Choroid plexus epithelial cell (primary cell): Measurements from ENCODE around the gene ATXN2.
"Not testable (repeated sequence)": the region's sequence is repeated elsewhere in the genome, so short reads cannot be mapped to it uniquely, and the experiment has no call there.

Experiments used
- DNase-seq: peaks from one replicate; pipeline ENCODE4 v3.0.0-alpha.2; 2010; ENCODE audit warnings: low read depth
- H3K4me3 ChIP-seq: 2 replicates; pipeline ENCODE4 v1.5.1; 2011; ENCODE audit warnings: low read depth, mild to moderate bottlenecking, control low read depth, low read length, moderate library complexity
- TF ChIP-seq, protein P1 (sequence below): conservative IDR thresholded peaks from 2 replicates; pipeline ENCODE4 v1.5.1; 2011; ENCODE audit warnings: low read depth, mild to moderate bottlenecking, control low read depth, inconsistent platforms, low read length, moderate library complexity

The ATXN2 gene

DNA sequence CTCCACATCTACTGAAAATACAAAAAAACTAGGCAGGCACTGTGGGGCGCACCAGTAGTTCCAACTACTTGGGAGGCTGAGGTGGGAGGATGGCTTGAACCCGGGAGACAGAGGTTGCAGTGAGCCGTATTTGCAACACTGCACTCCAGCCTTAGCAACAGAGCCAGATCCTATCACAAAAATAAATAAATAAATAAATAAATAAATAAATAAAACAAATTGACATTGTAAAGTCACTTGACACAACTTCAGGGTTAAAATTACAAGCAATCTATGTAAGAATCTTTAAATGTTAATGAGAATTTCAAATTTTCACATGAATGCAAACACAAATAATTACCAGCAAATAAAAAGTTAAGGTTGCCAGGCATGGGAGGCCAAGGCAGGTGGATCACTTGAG is 11.1 kb downstream of the ATXN2 start:
- DNase-seq = no peak
- TF ChIP-seq, protein P1, sequence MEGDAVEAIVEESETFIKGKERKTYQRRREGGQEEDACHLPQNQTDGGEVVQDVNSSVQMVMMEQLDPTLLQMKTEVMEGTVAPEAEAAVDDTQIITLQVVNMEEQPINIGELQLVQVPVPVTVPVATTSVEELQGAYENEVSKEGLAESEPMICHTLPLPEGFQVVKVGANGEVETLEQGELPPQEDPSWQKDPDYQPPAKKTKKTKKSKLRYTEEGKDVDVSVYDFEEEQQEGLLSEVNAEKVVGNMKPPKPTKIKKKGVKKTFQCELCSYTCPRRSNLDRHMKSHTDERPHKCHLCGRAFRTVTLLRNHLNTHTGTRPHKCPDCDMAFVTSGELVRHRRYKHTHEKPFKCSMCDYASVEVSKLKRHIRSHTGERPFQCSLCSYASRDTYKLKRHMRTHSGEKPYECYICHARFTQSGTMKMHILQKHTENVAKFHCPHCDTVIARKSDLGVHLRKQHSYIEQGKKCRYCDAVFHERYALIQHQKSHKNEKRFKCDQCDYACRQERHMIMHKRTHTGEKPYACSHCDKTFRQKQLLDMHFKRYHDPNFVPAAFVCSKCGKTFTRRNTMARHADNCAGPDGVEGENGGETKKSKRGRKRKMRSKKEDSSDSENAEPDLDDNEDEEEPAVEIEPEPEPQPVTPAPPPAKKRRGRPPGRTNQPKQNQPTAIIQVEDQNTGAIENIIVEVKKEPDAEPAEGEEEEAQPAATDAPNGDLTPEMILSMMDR = no peak
- H3K4me3 ChIP-seq = no peak overlapping the region

DNA sequence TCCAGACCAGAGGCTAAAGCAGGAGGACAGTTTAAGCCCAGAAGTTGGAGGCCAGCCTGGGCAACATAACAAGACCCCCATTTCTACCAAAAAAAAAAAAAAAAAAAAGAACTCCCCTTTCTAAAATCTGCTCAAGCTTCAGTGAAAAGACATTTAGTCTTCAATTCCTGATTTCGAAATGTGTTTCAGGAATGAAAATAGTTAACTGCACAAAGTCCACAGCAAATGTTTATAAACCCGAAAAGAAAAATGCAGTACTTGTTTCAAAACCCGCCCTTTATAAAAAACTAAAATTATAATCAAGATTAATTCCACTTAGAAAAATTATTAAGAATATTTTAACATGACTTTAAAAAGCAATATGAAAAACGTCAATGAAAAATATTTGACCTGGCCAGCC is 12.1 kb downstream of the ATXN2 start:
- no peak for DNase-seq
- no peak overlapping the region for H3K4me3 ChIP-seq
- TF ChIP-seq, protein P1 = no peak

DNA sequence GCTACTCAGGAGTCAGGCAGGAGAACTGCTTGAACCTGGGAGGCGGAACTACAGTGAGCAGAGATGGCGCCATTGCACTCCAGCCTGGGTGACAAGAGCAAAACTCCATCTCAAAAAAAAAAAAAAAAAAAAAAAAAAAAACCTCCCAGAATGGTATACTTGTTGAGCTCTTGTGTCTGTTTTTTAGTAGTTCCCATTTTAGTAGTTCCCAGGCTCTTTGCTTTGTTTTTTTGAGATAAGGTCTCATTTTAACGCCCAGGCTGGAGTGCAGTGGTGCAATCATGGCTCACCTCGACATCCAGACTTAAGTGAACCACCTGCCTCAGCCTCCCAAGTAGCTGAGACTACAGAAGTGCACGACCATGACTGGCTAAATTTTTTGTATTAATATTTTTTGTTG is 13.4 kb downstream of the ATXN2 start:
- no peak overlapping the region for H3K4me3 ChIP-seq
- no peak for DNase-seq
- TF ChIP-seq, protein P1 = no peak

DNA sequence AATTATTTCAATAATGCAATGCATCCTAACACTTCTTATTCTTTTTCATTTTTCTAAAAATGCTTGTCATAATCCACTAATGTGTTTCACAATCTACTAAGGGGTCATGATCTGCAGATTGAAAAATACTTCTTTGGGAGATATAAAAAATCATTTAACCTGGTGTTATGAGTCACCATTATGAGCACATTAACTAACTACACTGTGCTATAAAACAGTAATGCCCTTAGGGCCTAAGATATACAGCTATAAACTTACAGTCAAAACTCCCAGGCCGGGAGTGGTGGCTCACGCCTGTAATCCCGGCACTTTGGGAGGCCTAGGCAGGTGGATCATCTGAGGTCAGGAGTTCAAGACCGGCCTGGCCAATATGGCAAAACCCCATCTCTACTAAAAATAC is 14.2 kb downstream of the ATXN2 start:
- peak; percentile 54 for DNase-seq

DNA sequence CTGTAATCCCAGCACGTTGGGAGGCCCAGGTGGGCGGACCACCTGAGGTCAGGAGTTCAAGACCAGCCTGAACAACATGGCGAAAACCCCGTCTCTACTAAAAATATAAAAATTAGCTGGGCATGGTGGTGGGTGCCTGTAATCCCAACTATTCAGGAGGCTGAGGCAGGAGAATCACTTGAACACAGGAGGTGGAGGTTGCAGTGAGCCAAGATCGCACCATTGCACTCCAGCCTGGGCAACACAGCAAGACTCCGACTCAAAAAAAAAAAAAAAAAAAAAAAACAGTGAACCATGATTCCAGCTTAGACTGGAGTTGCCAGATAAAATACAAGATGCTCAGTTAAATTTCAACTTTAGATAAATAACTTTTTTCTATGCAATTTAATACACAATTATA is 15.6 kb downstream of the ATXN2 start:
- DNase-seq, H3K4me3 ChIP-seq: not testable (repeated sequence)

More for the DNA sequence above, 14.2 kb downstream of the ATXN2 start:
- TF ChIP-seq, protein P1 = no peak
- H3K4me3 ChIP-seq = no peak overlapping the region

DNA sequence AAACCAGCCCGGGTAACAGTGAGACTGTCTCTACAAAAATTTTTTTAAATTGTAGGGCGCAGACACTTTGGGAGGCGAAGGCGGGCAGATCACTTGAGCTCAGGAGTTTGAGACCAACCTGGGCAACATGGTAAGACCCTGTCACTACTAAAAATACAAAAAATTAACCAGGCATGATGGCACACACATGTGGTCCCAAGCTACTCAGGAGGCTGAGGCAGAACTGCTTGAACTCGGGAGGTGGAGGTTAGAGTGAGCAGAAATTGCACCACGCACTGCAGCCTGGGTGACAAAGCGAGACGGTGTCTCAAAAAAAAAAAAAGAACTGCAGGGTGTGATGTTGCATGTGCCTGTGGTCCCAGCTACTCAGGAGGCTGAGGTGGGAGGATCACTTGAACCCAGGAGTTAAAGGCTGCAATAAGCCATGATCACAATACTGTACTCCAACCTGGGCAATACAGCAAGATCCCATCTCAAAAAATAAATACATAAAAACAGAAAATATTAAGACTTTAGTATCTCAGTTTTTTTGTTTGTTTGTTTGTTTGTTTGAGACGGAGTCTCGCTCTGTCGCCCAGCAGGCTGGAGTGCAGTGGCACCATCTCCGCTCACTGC is 16.9 kb downstream of the ATXN2 start:
- DNase-seq = no peak
- no peak overlapping the region for H3K4me3 ChIP-seq
- TF ChIP-seq, protein P1 = no peak

DNA sequence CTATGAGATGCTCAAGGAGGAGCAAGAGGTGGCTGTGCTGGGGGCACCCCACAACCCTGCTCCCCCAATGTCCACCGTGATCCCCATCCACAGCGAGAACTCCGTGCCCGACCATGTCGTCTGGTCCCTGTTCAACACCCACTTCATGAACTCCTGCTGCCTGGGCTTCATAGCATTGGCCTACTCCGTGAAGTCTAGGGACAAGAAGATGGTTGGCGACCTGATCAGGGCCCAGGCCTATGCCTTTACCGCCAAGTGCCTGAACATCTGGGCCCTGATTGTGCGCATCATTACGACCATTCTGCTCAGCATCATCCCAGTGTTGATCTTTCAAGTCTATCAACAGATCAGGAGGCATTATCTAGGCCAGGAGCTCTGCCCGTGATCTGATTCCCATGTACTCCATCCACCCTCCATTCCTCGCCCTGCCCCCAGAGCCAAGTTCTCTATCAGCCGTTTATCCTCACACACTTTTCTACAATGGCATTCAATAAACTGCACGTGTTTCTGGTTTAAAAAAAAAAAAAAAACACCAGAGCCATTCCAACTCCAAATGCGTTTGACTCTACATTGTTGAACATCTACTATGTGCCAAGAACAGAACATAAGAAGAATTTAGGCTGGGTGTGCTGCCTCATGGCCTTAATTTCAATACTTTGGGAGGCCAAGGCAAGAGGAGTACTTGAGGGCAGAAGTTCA is 17.5 kb downstream of the ATXN2 start:
- no peak overlapping the region for H3K4me3 ChIP-seq
- TF ChIP-seq, protein P1 = no peak
- no peak for DNase-seq
